ENCODE results near the gene MARCO.
"Not testable (repeated sequence)": the region's sequence is repeated elsewhere in the genome, so short reads cannot be mapped to it uniquely, and the experiment has no call there.

The MARCO gene

GRCh38 chr2:118925981-118926380 is 16.0 kb upstream of the MARCO start:
- no peak for DNase-seq (ENCODE audit: low spot score)

- no peak for DNase-seq (ENCODE audit: low spot score)
Observed at GRCh38 chr2:118929059-118929458, 12.9 kb upstream of the MARCO start.

DNA sequence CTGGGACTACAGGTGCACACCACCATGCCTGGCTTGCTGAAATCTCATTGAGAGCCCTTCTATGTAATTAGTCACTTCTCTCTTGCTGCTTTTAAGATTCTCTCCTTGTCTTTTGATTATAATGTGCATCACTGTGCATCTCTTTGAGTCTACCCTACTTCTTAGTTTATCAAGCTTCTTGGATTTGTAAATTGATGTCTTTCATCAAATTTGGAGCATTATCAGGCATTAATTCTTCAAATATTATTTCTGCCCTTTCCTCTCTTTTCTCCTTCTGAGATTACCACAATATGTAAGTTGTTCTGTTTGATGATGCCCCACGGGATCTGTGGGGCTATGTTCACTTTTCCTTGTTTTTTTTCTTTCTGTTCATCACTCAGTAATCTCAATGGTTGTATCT is 9.0 kb upstream of the MARCO start:
- no peak for DNase-seq (ENCODE audit: low spot score)

- no peak for DNase-seq (ENCODE audit: low spot score)
Observed at GRCh38 chr2:118936306-118936705, 5.7 kb upstream of the MARCO start.

GRCh38 chr2:118936936-118937335 is 5.1 kb upstream of the MARCO start:
- no peak for DNase-seq (ENCODE audit: low spot score)

DNA sequence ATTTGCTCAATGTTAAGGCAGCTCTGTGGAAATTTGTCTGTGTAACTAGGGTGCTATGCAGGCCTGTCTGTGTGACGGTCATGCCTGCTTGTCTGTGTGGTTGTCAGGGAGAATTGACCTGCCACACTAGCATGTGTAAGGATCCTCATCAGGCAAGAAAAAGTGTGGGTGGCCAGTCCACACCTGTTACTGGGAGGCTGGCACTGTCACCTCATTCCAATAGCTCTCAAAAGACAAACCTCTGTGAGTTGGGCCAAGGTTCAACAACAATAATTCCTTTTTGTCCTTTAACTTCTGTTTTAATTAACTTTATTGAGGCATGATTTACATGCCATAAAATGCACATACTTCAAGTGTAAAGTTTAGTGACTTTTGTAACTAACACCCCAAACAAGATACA is 4.2 kb upstream of the MARCO start:
- no peak for DNase-seq (ENCODE audit: low spot score)

GRCh38 chr2:118939994-118940393 is 2.0 kb upstream of the MARCO start:
- DNase-seq (ENCODE audit: low spot score), result no peak

DNA sequence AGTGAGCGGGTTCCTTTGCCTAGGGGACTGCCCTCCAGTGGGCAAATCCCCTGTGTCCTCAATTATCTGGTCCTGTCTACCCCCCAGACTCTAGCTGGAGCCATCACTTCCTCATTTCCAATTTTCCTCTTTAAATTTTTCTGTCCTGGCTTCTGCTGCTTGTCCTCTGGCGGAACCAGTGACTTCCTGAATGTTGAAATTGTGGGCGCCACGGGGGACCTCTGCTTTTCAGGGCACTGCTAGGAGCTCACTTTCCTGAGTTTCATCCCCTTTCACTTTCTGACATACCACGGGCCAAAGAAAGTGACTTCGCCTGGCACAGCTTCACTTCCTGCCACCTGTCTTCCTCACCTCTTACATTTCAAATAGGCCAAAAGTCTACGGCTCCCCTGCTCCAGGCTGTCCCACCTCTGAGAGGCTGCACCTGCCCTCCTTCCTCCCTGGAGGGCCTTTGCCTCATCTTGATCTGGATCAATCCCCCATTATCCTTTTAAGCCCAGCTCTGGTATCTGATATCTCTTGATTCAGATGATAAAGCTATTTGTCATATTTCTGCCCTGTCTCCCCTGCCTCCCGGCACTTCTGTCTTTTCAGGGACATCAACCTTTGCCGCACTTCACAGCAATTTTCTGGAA is 1.4 kb upstream of the MARCO start:
- no peak for DNase-seq (ENCODE audit: low spot score)

DNA sequence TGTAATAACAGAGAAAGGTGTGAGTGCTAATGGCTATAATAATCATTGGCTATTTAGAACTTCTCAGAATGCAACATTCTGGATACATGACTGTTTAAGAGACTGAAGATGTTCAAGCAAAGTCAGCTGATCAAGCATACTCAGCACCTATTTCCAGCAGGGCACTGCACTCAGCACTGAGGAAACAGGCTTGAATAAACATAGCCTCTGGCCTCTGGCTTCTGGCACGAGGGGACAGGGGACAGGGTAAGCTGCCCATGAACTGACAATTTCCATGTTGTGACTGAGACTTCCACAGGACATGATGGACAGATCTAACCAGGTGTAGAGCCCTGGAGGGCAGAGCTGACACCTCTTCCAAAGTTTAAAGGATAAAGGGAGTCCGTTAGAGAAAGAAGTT is 1.3 kb downstream of the MARCO start:
- DNase-seq (ENCODE audit: low spot score), result no peak

GRCh38 chr2:118945881-118946280 is 3.9 kb downstream of the MARCO start:
- no peak for DNase-seq (ENCODE audit: low spot score)

GRCh38 chr2:118948266-118948665 is 6.3 kb downstream of the MARCO start:
- not testable (repeated sequence) for DNase-seq (ENCODE audit: low spot score)

- DNase-seq (ENCODE audit: low spot score), result no peak
Observed at GRCh38 chr2:118954297-118955060, 12.5 kb downstream of the MARCO start.

GRCh38 chr2:118965737-118966136 is 23.7 kb downstream of the MARCO start:
- no peak for DNase-seq (ENCODE audit: low spot score)

GRCh38 chr2:118967124-118967880 is 25.3 kb downstream of the MARCO start:
- DNase-seq (ENCODE audit: low spot score), result no peak

DNA sequence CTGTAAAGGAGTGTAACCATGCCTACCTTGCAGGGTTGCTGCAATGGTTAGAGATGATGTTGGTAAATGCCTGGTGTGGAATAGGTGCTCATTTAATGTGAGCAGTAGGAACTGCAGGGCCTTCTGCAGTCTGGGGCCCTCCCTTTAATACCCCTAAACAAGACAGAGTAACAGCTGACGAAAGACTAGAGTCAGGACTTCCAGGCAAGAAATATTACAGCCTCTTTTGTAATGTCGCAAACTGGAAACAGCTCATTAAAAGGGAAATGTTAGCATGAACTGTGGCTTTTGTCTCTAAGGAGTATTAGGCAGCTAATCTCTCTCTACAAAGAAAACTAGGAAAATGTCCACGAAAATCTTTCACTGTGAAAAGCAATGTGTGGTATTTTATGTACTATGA is 26.0 kb downstream of the MARCO start:
- DNase-seq (ENCODE audit: low spot score), result no peak

DNA sequence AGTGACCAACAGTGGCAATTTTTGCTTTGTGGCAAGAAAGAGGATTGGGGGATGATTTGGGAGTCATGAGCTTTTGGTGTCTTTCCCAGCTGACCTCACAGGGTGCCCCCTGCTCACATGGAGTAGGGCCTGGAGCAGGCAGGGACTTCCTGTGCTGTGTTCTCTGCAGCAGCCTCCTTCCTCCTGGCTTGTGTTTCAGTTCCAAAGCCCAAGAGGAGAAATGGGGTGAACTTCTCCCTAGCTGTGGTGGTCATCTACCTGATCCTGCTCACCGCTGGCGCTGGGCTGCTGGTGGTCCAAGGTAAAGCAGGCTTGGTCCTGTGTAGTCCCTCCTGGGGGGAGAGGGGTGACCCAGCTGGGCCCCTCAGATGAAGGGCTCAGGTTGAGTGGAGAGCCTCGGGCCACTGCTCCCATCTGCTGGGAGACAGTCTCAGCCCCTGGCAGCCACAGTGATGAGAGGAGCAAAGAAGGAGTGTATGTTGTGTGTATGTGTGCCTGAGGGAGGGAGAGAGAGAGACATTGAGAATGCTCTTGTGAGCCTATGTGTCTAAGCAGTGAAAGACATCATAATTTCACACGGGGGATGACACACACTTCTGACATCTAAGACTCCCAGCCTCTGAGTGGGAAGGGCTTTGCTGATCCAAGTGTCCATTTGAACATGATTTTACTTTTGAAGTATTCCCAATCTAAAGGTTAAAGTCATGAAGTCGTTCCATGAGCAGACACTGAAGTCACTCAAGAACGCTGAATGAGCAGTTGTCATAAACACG is 27.2 kb downstream of the MARCO start:
- no peak for DNase-seq (ENCODE audit: low spot score)

DNA sequence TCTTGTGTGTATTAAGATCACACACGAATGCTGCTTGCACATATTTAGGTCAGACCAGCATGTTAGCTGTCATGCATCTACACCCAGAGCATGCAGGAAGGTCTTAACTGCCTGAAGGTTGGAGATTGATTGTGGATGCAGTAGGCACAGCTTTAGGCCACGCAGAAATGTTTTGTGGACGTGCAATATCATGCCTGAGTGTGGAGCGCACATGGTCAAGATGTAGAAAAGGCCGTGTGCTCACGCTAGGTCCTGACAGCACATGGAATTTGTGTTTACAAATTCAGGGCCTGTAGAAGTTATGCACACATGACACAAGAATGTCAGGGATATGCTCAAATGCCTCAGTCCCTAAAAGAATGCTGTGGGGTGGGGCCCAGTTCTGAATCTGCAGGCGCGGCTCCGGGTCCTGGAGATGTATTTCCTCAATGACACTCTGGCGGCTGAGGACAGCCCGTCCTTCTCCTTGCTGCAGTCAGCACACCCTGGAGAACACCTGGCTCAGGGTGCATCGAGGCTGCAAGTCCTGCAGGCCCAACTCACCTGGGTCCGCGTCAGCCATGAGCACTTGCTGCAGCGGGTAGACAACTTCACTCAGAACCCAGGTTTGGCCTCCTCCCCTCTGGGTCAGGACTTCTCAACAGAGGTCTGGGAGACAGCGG is 27.9 kb downstream of the MARCO start:
- no peak for DNase-seq (ENCODE audit: low spot score)

DNA sequence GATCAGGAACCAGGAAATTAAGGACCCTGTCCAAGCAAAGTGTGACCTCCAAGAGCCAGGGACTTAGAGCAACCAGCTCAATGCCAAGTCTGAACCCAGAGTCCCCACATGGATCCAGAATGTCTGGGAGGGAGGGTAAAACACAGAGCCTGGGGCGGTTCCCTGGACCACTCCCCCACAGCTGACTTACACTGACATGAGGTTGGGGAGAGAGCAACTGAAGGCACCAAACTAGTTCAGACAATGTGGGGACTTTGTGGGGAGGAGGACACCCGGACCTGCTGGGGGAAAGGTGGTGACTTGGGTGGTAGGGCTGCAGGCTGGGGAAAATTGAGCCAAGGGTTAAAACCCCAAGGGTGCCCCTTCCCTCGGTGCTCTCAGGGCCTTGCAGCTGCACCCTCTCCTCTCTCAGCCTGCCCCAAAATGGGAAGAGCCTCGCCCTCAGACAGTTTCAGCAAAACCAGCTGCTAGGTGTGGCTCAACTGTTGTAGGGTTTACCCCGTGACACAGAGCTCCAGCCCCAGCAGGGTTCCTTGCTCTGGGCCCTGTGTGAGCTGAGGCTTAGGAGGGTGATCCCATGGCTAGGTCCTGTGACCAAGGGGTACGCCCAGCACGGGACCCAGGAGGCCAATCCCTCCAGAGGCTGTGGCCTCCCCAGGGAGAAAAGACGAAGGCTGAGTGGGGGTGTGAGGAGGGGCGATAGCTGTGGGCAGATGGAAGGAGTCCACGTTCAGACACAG is 28.6 kb downstream of the MARCO start:
- DNase-seq (ENCODE audit: low spot score), result no peak

DNA sequence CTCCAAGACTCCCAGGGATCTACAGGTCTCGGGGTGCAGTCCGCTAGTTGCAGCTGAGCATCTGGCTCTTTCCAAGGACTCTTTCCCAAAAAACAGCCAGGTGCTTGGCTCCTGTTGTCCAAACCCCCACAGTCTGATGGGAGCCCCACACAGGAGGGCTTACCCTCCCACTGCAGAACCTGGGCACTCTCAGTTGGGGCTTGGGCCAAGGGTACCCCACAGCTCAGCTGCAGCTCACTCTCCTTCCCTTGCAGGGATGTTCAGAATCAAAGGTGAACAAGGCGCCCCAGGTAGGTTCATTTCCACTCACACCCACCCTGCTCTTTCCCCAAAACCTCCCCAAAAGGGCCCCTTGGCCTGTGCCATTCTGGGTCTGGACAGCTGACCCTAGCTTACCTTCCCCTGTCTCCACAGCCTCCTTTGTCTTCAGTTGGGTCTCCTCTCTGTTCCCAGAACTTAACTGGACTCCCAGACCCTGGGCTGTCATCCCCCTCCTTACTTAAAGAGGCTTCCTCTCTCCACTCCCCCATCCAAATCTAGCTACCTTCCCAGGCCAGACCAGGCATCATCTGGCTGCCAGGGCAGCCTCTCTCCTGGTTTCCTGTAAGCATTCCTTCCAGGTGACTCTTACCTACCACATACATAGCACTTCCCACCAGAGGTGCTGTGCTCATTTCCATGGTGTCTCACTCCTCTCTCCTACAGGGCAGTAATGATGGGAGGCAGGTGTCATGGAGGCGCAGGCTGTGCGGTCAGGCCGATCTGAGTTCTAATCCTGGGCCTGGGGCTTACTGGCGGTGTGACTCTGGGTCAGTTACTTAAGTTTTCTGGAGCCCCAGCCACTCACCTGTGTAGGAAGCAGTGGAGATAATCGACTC is 29.5 kb downstream of the MARCO start:
- DNase-seq (ENCODE audit: low spot score), result no peak

GRCh38 chr2:118973542-118973951 is 31.6 kb downstream of the MARCO start:
- DNase-seq (ENCODE audit: low spot score), result no peak

All from NAMALWA (cell line).